ENCODE results near the gene ST6GAL1. TPM values are rescaled to one million over a fixed set of nuclear protein-coding genes. Genes with fewer than 3 reads are reported as not detected.

ST6GAL1 gene
- total RNA-seq, 4 donors from 2014 or later: 32.6 to 107 (median 57.1) TPM

- no peak for DNase-seq
Measured at GRCh38 chr3:187112934-187113793, 182.8 kb downstream of the ST6GAL1 start.

GRCh38 chr3:187114511-187114910 lies 184.2 kb downstream of the ST6GAL1 start:
- intact Hi-C loops (cut with DNase I; ENCODE audit: low total_unique reads): no loop called here
- TF ChIP-seq POLR2A (IDR thresholded peaks at IDR 0.05): no peak
- TF ChIP-seq CTCF (IDR thresholded peaks at IDR 0.05): no peak
- Histone ChIP-seq H3K27me3 (no peaks in the 10 kb centered on the region), H3K27ac (no peak overlapping the region), H3K9me3 (no peaks in the 10 kb centered on the region), H3K36me3 (no peaks in the 10 kb centered on the region), H3K4me1 (no peaks in the 10 kb centered on the region), H3K4me3 (no peak overlapping the region)
- no peak for DNase-seq

More at GRCh38 chr3:187112934-187113793, 182.8 kb downstream of the ST6GAL1 start:
- Histone ChIP-seq H3K27me3 (no peaks in the 10 kb centered on the region), H3K4me3 (no peak overlapping the region), H3K36me3 (no peaks in the 10 kb centered on the region), H3K4me1 (no peaks in the 10 kb centered on the region), H3K9me3 (no peaks in the 10 kb centered on the region), H3K27ac (no peak overlapping the region)
- intact Hi-C loops (cut with DNase I; ENCODE audit: low total_unique reads): no loop called here
- TF ChIP-seq POLR2A (IDR thresholded peaks at IDR 0.05) (no peak), CTCF (IDR thresholded peaks at IDR 0.05) (peak; percentile 22 to 50 (median 38))

- H3K9me3 ChIP-seq: no peaks in the 10 kb centered on the region
- DNase-seq: no peak
- TF ChIP-seq CTCF (IDR thresholded peaks at IDR 0.05): no peak
- TF ChIP-seq POLR2A (IDR thresholded peaks at IDR 0.05): no peak
- no peak overlapping the region for H3K27ac ChIP-seq
- no peaks in the 10 kb centered on the region for H3K27me3 ChIP-seq
- H3K4me3 ChIP-seq: no peak overlapping the region
- intact Hi-C loops (cut with DNase I; ENCODE audit: low total_unique reads): no loop called here
- no peaks in the 10 kb centered on the region for H3K4me1 ChIP-seq
- H3K36me3 ChIP-seq: no peaks in the 10 kb centered on the region
Measured at GRCh38 chr3:187120326-187120725, 190.0 kb downstream of the ST6GAL1 start.

DNA sequence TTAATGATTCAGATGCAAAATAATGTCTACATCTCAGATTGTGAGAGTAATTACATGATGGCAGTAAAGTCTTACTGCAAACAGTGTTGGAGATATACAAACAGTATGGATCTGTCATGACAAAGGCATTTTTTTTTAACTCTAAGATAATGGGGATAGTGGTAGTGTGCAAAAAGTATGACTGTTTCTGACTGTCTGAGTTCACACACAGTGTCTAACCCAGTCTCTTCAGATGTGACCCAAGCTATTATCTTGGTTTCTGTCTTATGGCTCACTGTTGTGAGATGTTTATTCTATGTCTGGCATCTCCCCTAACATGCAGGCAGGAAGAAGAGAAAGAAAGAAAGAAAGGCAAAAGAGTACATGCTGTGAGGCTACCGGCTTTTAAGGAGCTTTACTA lies 191.9 kb downstream of the ST6GAL1 start:
- Histone ChIP-seq H3K4me1 (no peaks in the 10 kb centered on the region), H3K36me3 (no peaks in the 10 kb centered on the region), H3K9me3 (no peaks in the 10 kb centered on the region), H3K27me3 (no peaks in the 10 kb centered on the region), H3K27ac (no peak overlapping the region), H3K4me3 (no peak overlapping the region)
- TF ChIP-seq POLR2A (IDR thresholded peaks at IDR 0.05) (no peak), CTCF (IDR thresholded peaks at IDR 0.05) (no peak)
- intact Hi-C loops (cut with DNase I; ENCODE audit: low total_unique reads): no loop called here
- DNase-seq: no peak

GRCh38 chr3:187125319-187126031 lies 195.1 kb downstream of the ST6GAL1 start:
- H3K27me3 ChIP-seq: no peaks in the 10 kb centered on the region
- H3K9me3 ChIP-seq: no peaks in the 10 kb centered on the region
- no peak for TF ChIP-seq POLR2A (IDR thresholded peaks at IDR 0.05)
- H3K36me3 ChIP-seq: no peaks in the 10 kb centered on the region
- no peak overlapping the region for H3K4me3 ChIP-seq
- no peak overlapping the region for H3K27ac ChIP-seq
- intact Hi-C loops (cut with DNase I; ENCODE audit: low total_unique reads): no loop called here
- H3K4me1 ChIP-seq: no peaks in the 10 kb centered on the region
- DNase-seq: no peak

Other genes with a start within 250 kb of the ST6GAL1 start
- gene KNG1, start 213.2 kb upstream of the ST6GAL1 start, total RNA-seq: not detected
- gene EIF4A2, start 146.9 kb upstream of the ST6GAL1 start, total RNA-seq: 1,000 to 10,000 TPM in 1 of 4 donors, 100 to 1,000 TPM in 3; 429 to 1,121 (median 514) TPM
- gene RFC4, start 124.0 kb upstream of the ST6GAL1 start, total RNA-seq: 10 to 100 TPM in 3 of 4 donors, 1 to 10 TPM in 1; 2.8 to 43.8 (median 26.6) TPM
- not detected for gene ADIPOQ, start 87.8 kb upstream of the ST6GAL1 start, total RNA-seq
- gene RPL39L, start 209.0 kb downstream of the ST6GAL1 start, total RNA-seq: 100 to 1,000 TPM in 1 of 4 donors, 10 to 100 TPM in 1, 1 to 10 TPM in 2; 3.5 to 145 (median 10.1) TPM

Measured in uterus (tissue), 4 donors.